ENCODE results near the gene TMEM132C.

DNA sequence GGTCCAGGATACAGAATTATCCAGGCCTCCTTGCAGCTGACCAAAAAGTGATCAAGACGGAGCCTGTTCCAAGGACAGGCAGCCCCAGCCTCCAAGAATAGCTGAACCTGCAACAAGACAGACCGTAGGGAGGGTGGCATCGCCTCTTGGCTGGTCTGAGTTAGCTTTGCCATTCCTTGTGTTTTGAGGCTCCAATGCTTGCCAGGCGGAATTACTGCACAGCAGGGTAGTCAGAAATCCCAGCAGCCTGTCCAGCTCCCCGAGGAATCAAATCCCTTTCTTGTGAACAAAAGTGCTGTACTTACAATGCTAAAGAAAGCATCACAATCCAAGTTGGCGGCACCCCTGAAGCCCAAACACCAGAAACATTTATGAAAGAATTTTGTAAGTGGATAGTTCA is 246.9 kb downstream of the TMEM132C start:
- TF ChIP-seq RAD21 (IDR thresholded peaks at IDR 0.05; ENCODE audit: low read length), result no peak
- TF ChIP-seq RCOR1 (IDR thresholded peaks at IDR 0.05; ENCODE audit: insufficient replicate concordance, low read length), result no peak
- TF ChIP-seq POLR2A (IDR thresholded peaks at IDR 0.05; ENCODE audit: low read depth, low read length), result no peak
- no peak for TF ChIP-seq MXI1 (IDR thresholded peaks at IDR 0.05; ENCODE audit: borderline replicate concordance, low read depth, low read length)
- TF ChIP-seq CEBPB (IDR thresholded peaks at IDR 0.05; ENCODE audit: low read depth, low read length), result no peak
- TF ChIP-seq, protein P1, sequence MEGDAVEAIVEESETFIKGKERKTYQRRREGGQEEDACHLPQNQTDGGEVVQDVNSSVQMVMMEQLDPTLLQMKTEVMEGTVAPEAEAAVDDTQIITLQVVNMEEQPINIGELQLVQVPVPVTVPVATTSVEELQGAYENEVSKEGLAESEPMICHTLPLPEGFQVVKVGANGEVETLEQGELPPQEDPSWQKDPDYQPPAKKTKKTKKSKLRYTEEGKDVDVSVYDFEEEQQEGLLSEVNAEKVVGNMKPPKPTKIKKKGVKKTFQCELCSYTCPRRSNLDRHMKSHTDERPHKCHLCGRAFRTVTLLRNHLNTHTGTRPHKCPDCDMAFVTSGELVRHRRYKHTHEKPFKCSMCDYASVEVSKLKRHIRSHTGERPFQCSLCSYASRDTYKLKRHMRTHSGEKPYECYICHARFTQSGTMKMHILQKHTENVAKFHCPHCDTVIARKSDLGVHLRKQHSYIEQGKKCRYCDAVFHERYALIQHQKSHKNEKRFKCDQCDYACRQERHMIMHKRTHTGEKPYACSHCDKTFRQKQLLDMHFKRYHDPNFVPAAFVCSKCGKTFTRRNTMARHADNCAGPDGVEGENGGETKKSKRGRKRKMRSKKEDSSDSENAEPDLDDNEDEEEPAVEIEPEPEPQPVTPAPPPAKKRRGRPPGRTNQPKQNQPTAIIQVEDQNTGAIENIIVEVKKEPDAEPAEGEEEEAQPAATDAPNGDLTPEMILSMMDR (conservative IDR thresholded peaks at IDR 0.05; ENCODE audit: low read depth, low read length), result no peak

All from IMR-90 (cell line).